GM12873 (cell line): ENCODE results near the gene VPS37D.

Experiments
- CTCF ChIP-seq: IDR thresholded peaks from 2 replicates; pipeline ENCODE4 v1.5.1; 2012; ENCODE audit warnings: low read depth, mild to moderate bottlenecking, moderate library complexity, low read length, control low read depth; ENCODE audit not compliant: insufficient read depth; ENCODE audit errors: missing control alignments

VPS37D gene

DNA sequence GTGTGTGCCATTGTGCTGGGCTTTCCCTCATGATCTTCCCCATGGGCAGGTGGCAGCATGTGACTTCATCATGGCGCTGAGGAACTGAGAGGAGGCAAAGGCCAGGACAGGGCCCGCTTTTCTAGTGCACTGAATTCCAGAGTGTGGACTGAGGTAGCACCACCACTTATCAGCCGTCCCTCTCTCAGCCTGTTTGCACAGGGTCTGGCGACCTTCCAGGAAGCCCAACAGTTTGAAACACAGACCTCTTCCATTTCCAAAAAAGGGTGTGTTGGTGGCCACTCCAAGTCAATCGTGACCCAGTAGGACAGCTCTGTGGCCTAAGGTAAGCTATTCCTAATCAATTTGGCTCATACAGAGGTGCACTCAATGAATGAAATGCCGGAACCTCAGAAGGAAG is 11.2 kb downstream of the VPS37D start:
- TF ChIP-seq CTCF = no peak

DNA sequence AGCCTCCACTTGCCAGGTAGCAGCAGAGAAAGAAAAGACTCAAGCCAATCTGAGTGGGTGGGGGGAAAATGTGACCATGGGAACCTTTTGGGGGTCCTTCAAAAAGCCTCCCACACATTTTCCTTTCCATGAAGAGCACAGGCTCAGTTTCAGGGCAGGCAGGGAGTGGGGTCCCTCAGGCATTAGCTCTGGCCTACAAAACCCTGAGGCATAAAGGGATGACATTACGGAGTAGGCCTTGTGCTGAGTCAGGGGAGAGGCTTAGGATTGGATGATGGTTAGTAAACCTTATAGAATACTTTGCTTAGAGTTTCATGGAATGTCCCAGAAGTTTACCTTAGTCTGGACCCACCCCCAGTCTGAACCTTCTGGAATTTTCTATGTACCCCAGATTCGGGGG is 12.1 kb downstream of the VPS37D start:
- TF ChIP-seq CTCF = no peak

GRCh38 chr7:73680501-73680900 is 12.9 kb downstream of the VPS37D start:
- TF ChIP-seq CTCF = no peak

GRCh38 chr7:73681031-73681430 is 13.4 kb downstream of the VPS37D start:
- TF ChIP-seq CTCF = no peak

DNA sequence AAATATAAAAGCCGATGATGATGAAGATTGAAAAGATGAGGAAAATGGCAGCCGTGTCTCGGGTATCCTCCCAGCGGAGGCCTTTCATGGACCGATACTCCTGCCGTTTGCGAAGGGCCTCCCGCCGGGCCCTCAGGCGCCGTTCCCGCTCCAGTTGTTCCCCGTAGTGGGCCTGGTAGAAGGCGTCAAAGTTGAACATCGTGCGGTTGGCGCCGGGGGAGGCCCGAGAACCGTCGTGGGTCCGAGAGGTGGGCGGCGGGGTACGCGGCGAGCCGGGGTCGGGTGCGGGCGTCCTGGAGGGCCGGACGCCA is 15.1 kb downstream of the VPS37D start:
- no peak for TF ChIP-seq CTCF

DNA sequence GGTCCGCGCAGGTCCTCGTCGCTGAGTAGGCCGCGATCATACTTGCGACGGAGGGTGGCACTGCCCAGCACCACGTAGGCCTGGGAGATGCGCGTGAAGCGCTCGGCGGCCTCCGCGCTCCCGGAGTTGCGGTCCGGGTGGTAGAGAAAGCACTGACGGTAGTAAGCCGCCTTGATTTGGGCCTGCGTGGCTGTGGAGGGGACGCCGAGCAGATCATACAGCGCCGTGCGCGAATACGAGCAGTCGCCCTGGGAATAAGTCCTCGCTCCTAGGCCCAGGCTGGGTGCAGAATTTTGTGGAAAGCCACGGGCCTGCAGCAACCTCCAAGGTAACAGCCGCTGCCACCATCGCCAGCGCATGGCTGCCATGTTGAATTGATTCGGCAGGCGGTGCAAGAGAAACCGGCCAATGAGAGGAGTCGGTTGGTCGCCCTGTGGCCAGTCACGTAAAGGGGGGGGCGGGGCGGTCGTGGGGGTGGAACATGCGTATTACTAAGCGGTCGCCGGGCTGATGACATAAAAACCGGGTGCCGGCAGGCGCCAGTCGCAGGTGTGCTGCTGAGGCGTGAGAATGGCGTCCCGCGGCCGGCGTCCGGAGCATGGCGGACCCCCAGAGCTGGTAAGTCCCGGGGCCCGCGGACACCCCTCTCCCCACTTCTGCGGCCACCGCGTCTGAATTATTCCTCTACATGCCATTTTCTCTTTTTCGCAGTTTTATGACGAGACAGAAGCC is 15.6 kb downstream of the VPS37D start, which contains the start of the genes BUD23 and DNAJC30:
TSS of gene BUD23 (plus strand) at position 542 of the 732 bp plus-strand sequence. CDS start at position 571, 29 bp downstream.
TSS of gene DNAJC30 (minus strand) at position 398 of the 732 bp plus-strand sequence. CDS start at position 368, 30 bp downstream.
- TF ChIP-seq CTCF = no peak

DNA sequence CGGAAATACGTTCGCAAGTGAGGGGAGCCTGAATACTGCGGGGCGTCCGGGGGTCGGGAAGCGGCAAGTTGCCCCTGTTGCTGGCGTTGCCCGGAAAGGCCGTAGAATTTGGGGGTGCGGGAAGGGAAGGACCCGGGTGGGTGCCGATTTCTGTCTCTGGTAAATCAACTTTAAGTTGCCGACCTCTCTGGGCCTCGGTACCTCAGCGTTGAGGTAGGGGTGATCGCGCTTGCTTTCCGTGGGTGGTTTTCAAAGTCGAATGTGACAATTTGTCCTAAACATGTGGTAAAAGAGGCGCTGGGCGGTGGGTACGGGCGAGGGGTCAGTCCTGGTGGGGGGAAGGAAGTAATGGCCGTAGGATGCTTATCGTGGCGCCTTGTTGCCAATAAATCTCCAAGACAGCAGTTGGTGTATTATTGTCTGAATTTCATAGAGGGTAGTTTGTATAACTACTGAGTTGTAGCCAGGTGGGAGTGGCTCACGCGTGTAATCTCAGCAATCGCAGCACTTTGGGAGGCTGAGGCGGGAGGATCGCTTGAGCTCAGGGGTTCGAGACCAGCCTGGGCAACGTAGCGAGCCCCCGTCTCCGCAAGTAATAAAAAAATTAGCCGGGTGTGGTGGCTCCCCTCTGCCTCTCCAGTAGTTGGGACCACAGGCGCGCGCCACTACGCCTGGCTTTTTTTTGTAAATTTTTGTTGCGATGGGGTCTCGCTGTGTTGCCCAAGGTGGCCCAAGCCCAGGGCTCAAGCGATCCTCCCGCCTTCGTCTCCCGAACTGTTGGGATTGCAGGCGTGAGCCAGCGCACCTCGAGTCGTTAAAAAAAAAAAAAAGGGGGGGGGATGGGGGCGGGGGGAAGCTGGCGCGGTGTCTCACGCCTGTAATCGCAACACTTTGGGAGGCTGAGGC is 16.4 kb downstream of the VPS37D start:
- TF ChIP-seq CTCF = no peak
